ENCODE data around the gene UPP2. TPM values are rescaled to one million over a fixed set of nuclear protein-coding genes. Genes with fewer than 3 reads are reported as not detected.

UPP2 gene
- total and polyA plus RNA-seq, 2 of the 8 experiments (the other 6 are each of a cell fraction or from before 2014, with no cell fraction given) = not detected

GRCh38 chr2:158097481-158097880 lies 4.2 kb upstream of the UPP2 start:
- Histone ChIP-seq H4K5ac (ENCODE audit: insufficient read length, low read depth, low read length) (no peak overlapping the region), H3K4me3 (ENCODE audit: extremely low read depth in 1 of 4, insufficient read depth in 2 of 4, low read depth in 3 of 4, low read length in 4 of 4) (no peak overlapping the region), H2BK15ac (ENCODE audit: low read length) (no peak overlapping the region), H3K23me2 (ENCODE audit: low read depth, low read length) (no peaks in the 10 kb centered on the region), H3K56ac (replicated peaks; ENCODE audit: insufficient read length, low read depth, low read length) (no peak overlapping the region), H2BK120ac (replicated peaks; ENCODE audit: low read depth, low read length) (no peak overlapping the region), H3K27ac (ENCODE audit: low read depth, low read length) (no peak overlapping the region), H3K36me3 (ENCODE audit: control insufficient read depth in 2 of 4, insufficient read depth in 4 of 4, low read length in 3 of 4) (no peaks in the 10 kb centered on the region), H3K9ac (replicated peaks in 1 of 4; ENCODE audit: extremely low read depth in 1 of 4, low read depth in 3 of 4, low read length in 3 of 4) (no peak overlapping the region), H2BK20ac (ENCODE audit: low read length) (no peak overlapping the region), H4K8ac (ENCODE audit: extremely low read depth, insufficient read depth, low read length) (no peak overlapping the region), H3K23ac (ENCODE audit: insufficient read length) (no peak overlapping the region), H3K79me2 (ENCODE audit: control insufficient read depth in 1 of 2, insufficient read depth in 2 of 2, low read length in 2 of 2) (no peaks in the 10 kb centered on the region), H3K27me3 (replicated peaks in 1 of 4; ENCODE audit: control insufficient read depth in 3 of 4, extremely low read depth in 1 of 4, insufficient read depth in 3 of 4, low read length in 3 of 4) (peaks cover 0 to 1% (median 0%) of the 10 kb centered on the region in 4 experiments; a peak in 1 of 7 replicates), H2AK5ac (ENCODE audit: low read depth, low read length) (no peak overlapping the region), H3K79me1 (ENCODE audit: low read depth, low read length) (no peaks in the 10 kb centered on the region), H3K4ac (replicated peaks; ENCODE audit: insufficient read length, low read depth, low read length) (no peak overlapping the region), H4K91ac (replicated peaks; ENCODE audit: insufficient read length, low read length) (no peak overlapping the region), H3K14ac (ENCODE audit: insufficient read length) (no peak overlapping the region), H2BK5ac (ENCODE audit: low read depth, low read length) (no peak overlapping the region), H2AFZ (ENCODE audit: low read length) (no peak overlapping the region), H2BK12ac (ENCODE audit: low read depth, low read length) (no peak overlapping the region), H3K18ac (ENCODE audit: extremely low read depth, low read length) (no peak overlapping the region), H3K4me1 (replicated peaks in 1 of 4; ENCODE audit: control insufficient read depth in 3 of 4, insufficient read depth in 4 of 4, low read length in 3 of 4) (no peaks in the 10 kb centered on the region), H4K20me1 (replicated peaks in 1 of 2; ENCODE audit: control insufficient read depth in 1 of 2, insufficient read depth in 2 of 2, low read length in 2 of 2) (no peaks in the 10 kb centered on the region), H3K4me2 (ENCODE audit: insufficient read depth in 1 of 2, low read depth in 2 of 2, low read length in 2 of 2) (no peak overlapping the region), H3K9me3 (ENCODE audit: insufficient read depth in 2 of 2, low read depth in 1 of 2, low read length in 1 of 2) (no peaks in the 10 kb centered on the region)
- ChIA-PET CTCF (ENCODE audit: partially characterized antibody) (no interaction called here), POLR2A (ENCODE audit: partially characterized antibody) (no interaction called here)
- TF ChIP-seq JUN (IDR thresholded peaks at IDR 0.05; ENCODE audit: low read depth, low read length) = no peak
- no peak for TF ChIP-seq BRCA1 (IDR thresholded peaks at IDR 0.05; ENCODE audit: low read depth, low read length)
- TF ChIP-seq CEBPB (IDR thresholded peaks at IDR 0.05; ENCODE audit: low read depth, low read length) = no peak
- no peak for TF ChIP-seq RFX5 (IDR thresholded peaks at IDR 0.05; ENCODE audit: borderline replicate concordance, low read depth, low read length)
- no peak for TF ChIP-seq GABPA (IDR thresholded peaks at IDR 0.05; ENCODE audit: borderline replicate concordance, insufficient read depth, low read length)
- no peak for DNase-seq (ENCODE audit: low read depth in 1 of 2, low spot score in 2 of 2)
- FAIRE-seq = no peak
- 90% methylated on average over 2 of the region's 2 CpGs; no CpG with 5 or more reads in 1 of the 2 experiments for WGBS, 2 experiments (ENCODE audit: extremely low coverage in 1 of 2, insufficient coverage in 1 of 2, insufficient read length in 1 of 2, insufficient replicate concordance in 2 of 2, low coverage in 1 of 2, low lambda C conversion rate in 2 of 2, missing lambda C conversion rate in 1 of 2)
